Type B pancreatic cell (in vitro differentiated cells): ENCODE measurements around the gene PI4KA. TPM values are rescaled to one million over a fixed set of nuclear protein-coding genes. Genes with fewer than 3 reads are reported as not detected.

Experiments
- DNase-seq: peaks from one replicate; pipeline ENCODE4 v3.0.0; 2021; ENCODE audit warnings: mixed read lengths; ENCODE audit not compliant: unreplicated experiment; ENCODE audit errors: extremely low spot score
- H3K27ac Mint-ChIP-seq: 2 replicates; pipeline ENCODE4 v1.8.0; 2021; ENCODE audit warnings: mild to moderate bottlenecking, mixed read lengths
- H3K27me3 Mint-ChIP-seq: 2 replicates; pipeline ENCODE4 v1.8.0; 2021; ENCODE audit warnings: mixed read lengths
- H3K36me3 Mint-ChIP-seq: 2 replicates; pipeline ENCODE4 v1.8.0; 2021; ENCODE audit warnings: mixed read lengths
- H3K4me1 Mint-ChIP-seq: one replicate; pipeline ENCODE4 v1.8.0; 2021; ENCODE audit warnings: mixed read lengths; ENCODE audit not compliant: unreplicated experiment
- H3K4me3 Mint-ChIP-seq: 2 replicates; pipeline ENCODE4 v1.8.0; 2021; ENCODE audit warnings: mild to moderate bottlenecking, mixed read lengths
- H3K9me3 Mint-ChIP-seq: 2 replicates; pipeline ENCODE4 v1.8.0; 2021; ENCODE audit warnings: mixed read lengths
- total RNA-seq: library from RNA; stranded (reverse); gene quantifications from 2 replicates; pipeline ENCODE4 v1.2.1, GENCODE V29; 2021; ENCODE audit warnings: low replicate concordance
- TF ChIP-seq, protein P1 (sequence below): fragments of 200-600 bp; sonication (generic); conservative IDR thresholded peaks from 2 replicates; pipeline ENCODE4 v1.5.0; 2021; ENCODE audit warnings: antibody characterized with exemption, mild to moderate bottlenecking

The PI4KA gene
- total RNA-seq, 1 donor from 2014 or later = 120 TPM

DNA sequence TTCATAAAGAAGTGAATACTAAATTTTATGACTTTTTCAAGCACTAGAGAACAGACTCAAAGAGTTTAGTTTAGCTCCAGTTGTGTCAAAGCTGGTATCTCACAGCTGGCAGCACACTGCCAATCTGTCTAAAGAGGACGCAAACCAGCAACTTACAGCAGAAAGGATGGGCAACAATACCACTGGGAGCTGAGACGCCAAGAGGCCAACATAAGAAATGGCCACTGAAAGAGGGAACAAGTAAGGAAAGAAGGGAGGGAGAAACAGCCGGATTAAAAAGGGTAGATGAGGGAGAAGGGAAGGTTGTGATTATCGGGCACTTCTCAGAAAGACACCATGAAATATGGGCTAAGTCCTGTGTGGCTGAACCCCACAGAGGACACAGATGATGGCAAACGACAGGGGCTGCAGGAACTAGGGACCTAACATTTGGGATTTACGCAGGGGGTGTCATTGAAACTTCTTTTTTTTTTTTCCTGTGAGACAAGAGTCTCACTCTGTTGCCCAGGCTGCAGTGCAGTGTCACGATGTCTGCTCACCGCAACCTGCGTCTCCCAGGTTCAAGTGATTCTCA is 43.0 kb downstream of the PI4KA start:
- DNase-seq = no peak
- Mint-ChIP-seq H3K4me3 (no peak overlapping the region), H3K27me3 (no peaks in the 10 kb centered on the region), H3K27ac (no peak overlapping the region), H3K9me3 (no peaks in the 10 kb centered on the region), H3K4me1 (no peaks in the 10 kb centered on the region), H3K36me3 (peaks cover 16% of the 10 kb centered on the region)
- TF ChIP-seq, protein P1, sequence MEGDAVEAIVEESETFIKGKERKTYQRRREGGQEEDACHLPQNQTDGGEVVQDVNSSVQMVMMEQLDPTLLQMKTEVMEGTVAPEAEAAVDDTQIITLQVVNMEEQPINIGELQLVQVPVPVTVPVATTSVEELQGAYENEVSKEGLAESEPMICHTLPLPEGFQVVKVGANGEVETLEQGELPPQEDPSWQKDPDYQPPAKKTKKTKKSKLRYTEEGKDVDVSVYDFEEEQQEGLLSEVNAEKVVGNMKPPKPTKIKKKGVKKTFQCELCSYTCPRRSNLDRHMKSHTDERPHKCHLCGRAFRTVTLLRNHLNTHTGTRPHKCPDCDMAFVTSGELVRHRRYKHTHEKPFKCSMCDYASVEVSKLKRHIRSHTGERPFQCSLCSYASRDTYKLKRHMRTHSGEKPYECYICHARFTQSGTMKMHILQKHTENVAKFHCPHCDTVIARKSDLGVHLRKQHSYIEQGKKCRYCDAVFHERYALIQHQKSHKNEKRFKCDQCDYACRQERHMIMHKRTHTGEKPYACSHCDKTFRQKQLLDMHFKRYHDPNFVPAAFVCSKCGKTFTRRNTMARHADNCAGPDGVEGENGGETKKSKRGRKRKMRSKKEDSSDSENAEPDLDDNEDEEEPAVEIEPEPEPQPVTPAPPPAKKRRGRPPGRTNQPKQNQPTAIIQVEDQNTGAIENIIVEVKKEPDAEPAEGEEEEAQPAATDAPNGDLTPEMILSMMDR = no peak

- Mint-ChIP-seq H3K27ac (no peak overlapping the region), H3K9me3 (no peaks in the 10 kb centered on the region), H3K27me3 (no peaks in the 10 kb centered on the region), H3K4me3 (no peak overlapping the region), H3K36me3 (peaks cover 19% of the 10 kb centered on the region), H3K4me1 (no peaks in the 10 kb centered on the region)
- TF ChIP-seq, protein P1 = no peak
- no peak for DNase-seq
Measured at GRCh38 chr22:20814221-20814808, 44.3 kb downstream of the PI4KA start.

GRCh38 chr22:20813056-20813455 is 45.6 kb downstream of the PI4KA start:
- Mint-ChIP-seq H3K27ac (no peak overlapping the region), H3K27me3 (no peaks in the 10 kb centered on the region), H3K36me3 (peaks cover 19% of the 10 kb centered on the region), H3K9me3 (no peaks in the 10 kb centered on the region), H3K4me3 (no peak overlapping the region), H3K4me1 (no peaks in the 10 kb centered on the region)
- TF ChIP-seq, protein P1 = no peak
- DNase-seq = no peak

DNA sequence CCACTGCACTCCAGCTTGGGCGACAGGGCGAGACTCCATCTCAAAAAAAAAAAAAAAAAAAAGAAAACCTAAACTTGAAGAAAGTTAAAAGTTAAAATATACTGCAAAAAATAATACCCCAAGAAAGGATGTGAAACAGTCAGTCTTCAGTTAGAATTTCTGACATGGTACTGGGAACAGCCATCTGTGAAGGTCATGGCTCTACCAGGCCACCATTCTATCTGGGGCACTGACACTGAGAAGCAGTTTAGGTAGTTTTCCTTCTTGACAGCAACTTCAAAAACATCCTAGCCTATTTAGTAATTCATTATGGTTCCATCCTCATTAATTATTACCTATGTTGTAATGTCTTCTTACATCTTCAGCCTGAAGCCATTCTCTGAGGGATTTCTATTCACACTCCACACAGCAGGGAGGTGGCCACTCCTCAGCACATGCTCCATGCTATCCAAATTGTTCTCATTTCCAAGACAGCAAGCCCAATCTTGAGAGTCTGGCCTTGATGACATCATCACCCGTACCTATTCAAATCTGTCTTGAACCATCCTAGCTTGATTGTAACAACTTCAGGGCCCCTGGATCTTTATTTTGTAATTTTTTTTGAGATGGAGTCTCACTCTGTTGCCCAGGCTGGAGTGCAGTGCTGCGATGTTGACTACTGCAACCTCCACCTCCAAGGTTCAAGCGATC is 46.5 kb downstream of the PI4KA start:
- no peak overlapping the region for H3K27ac Mint-ChIP-seq
- peaks cover 25% of the 10 kb centered on the region for H3K36me3 Mint-ChIP-seq

DNA sequence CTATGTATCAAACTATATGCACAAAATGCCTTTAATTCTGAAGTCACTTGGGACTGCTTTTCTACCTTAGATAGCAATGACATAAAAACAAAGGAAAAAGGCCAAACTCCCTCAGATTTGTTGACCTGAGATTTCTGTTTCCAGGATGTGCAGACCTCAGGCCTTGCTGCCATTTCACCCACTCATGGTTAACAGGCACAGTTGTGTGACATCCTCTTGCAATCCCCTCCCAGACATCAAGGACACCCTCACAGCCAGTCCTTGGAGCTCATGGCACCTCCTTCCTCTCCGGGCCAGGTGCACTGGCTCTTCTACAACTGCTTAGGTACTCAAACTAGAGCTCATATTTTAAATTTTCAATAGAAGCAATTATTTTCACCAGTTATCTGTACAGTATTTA is 47.4 kb downstream of the PI4KA start:
- H3K27ac Mint-ChIP-seq = no peak overlapping the region
- no peaks in the 10 kb centered on the region for H3K27me3 Mint-ChIP-seq
- H3K36me3 Mint-ChIP-seq = peaks cover 26% of the 10 kb centered on the region
- H3K4me1 Mint-ChIP-seq = no peaks in the 10 kb centered on the region
- no peak overlapping the region for H3K4me3 Mint-ChIP-seq
- no peak for DNase-seq
- no peaks in the 10 kb centered on the region for H3K9me3 Mint-ChIP-seq
- TF ChIP-seq, protein P1 = no peak

More for the DNA sequence above, 46.5 kb downstream of the PI4KA start:
- no peaks in the 10 kb centered on the region for H3K27me3 Mint-ChIP-seq
- H3K4me3 Mint-ChIP-seq = no peak overlapping the region
- TF ChIP-seq, protein P1 = no peak
- H3K4me1 Mint-ChIP-seq = no peaks in the 10 kb centered on the region
- DNase-seq = no peak
- H3K9me3 Mint-ChIP-seq = no peaks in the 10 kb centered on the region
